ENCODE data around the gene E2F1. TPM values are rescaled to one million over a fixed set of nuclear protein-coding genes. Genes with fewer than 3 reads are reported as not detected.

Gene E2F1, protein sequence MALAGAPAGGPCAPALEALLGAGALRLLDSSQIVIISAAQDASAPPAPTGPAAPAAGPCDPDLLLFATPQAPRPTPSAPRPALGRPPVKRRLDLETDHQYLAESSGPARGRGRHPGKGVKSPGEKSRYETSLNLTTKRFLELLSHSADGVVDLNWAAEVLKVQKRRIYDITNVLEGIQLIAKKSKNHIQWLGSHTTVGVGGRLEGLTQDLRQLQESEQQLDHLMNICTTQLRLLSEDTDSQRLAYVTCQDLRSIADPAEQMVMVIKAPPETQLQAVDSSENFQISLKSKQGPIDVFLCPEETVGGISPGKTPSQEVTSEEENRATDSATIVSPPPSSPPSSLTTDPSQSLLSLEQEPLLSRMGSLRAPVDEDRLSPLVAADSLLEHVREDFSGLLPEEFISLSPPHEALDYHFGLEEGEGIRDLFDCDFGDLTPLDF
- total RNA-seq (1 to 10 TPM in 1 of 4 donors, under 1 TPM in 3; 0.33 to 1.7 (median 0.83) TPM), polyA plus RNA-seq (10 to 100 TPM in 1 of 3 donors, 1 to 10 TPM in 2; 1.8 to 13.1 (median 5.1) TPM)

DNA sequence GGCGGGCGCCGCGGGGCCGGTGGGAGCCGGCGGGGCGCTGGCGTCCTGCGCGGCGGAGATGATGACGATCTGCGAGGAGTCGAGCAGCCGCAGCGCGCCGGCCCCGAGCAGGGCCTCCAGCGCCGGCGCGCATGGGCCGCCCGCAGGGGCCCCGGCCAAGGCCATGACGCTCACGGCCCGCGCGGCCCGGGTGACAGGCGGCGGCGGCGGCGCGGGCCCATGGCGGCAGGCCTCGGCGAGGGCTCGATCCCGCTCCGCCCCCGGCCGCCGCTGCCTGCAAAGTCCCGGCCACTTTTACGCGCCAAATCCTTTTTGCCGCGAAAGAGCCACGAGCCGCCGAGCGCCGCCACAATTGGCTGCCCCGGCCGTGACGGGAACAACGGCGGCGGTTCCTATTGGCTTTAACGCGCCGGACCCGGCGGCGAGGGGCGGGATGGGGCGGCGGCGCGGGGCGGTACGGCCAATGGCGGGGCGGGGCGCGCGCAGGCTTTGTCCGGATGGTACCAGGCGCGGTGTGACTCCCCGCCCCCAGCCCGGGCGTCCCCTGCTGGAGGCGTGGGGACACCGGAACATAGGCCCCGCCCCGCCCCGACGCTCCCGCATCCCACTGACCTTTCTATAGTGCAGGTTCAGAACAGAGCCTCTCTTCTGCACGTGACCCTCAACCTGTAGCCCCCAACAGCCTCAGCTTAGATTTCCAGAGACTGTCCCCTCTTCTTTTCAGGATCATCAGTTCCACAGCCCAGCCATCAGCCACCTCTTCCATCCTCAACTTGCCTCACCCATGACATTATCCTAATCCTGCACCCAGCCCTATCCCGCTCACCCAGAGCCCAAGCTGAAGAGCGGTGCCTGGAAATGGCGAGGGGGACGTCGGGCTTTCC, at the start of gene E2F1:
E2F1 (minus strand) TSS at position 286 of the 884 bp plus-strand sequence; CDS start at position 165, 121 bp downstream.
- 1 to 2% methylated on average over 101 of the region's 101 CpGs for WGBS, 2 donors
- Histone ChIP-seq H3K36me3 (no peaks in the 10 kb centered on the region), H3K27me3 (no peaks in the 10 kb centered on the region), H3K4me3 (peak within 1 kb of the TSS in 3 of 4 donors; percentile 44 to 51 (median 50)), H3K4me1 (peaks cover 0 to 19% (median 15%) of the 10 kb centered on the region in 4 donors), H3K27ac (peak within 1 kb of the TSS; percentile 51 to 65 (median 62)), H3K9me3 (no peaks in the 10 kb centered on the region)
- TF ChIP-seq, protein P1, sequence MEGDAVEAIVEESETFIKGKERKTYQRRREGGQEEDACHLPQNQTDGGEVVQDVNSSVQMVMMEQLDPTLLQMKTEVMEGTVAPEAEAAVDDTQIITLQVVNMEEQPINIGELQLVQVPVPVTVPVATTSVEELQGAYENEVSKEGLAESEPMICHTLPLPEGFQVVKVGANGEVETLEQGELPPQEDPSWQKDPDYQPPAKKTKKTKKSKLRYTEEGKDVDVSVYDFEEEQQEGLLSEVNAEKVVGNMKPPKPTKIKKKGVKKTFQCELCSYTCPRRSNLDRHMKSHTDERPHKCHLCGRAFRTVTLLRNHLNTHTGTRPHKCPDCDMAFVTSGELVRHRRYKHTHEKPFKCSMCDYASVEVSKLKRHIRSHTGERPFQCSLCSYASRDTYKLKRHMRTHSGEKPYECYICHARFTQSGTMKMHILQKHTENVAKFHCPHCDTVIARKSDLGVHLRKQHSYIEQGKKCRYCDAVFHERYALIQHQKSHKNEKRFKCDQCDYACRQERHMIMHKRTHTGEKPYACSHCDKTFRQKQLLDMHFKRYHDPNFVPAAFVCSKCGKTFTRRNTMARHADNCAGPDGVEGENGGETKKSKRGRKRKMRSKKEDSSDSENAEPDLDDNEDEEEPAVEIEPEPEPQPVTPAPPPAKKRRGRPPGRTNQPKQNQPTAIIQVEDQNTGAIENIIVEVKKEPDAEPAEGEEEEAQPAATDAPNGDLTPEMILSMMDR (IDR thresholded peaks at IDR 0.05): peak in 2 of 4 experiments; percentile 30 to 47
- TF ChIP-seq POLR2AphosphoS5 (IDR thresholded peaks at IDR 0.05) (peak in 1 of 4 donors; percentile 55), POLR2A (IDR thresholded peaks at IDR 0.05) (no peak)
- intact Hi-C loops (cut with DNase I): loop anchor here (5.0 kb wide), 1 partner anchor 46 kb away; the partner anchor contains the start of gene ZNF341
- peak; percentile 97 for DNase-seq

DNA sequence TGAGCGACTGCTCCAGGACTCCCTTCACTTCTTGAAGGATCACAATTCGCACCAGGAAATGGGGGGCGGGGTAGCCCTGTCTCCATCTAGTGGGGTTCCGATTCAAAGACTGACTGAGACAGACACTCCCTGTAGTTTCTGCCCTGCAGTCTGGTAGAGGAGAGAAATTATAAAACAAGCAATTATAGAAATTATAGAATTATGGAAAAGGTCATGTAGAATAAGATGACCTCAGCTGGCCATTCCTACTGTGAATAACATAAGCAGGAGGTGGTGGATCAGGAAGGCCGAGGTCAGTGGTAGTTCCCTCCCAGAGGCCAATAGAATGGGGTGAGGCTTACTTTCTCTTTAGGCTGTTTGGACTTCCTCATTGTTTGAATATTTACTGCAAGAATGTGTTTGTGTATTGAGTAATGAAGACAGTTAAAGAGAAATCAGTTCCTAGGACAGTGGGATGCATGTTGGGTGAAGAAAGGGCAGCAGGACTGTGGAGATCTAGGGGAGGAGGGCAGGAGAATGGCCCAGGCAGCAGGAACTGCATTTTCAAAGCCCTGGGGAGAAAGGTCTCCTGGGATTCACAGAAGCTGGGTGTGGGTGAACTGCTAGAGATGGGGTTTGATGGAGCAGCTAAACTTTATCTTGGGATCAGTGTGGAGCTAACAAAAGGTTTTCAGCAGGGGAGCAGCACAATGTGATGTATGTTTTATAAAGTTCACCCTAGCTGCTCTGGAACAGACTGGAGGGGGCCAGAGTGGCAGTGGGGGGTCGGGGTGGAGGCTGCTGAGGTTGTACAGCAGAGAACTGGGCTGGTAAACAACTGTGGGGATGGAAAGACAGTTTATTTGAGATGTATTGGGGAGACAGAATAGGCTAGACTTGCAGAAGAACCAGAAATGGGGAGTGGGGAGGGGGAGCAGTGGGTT, 47.7 kb upstream of the E2F1 start:
- WGBS, 2 donors: 18 to 42% methylated on average over 6 of the region's 6 CpGs
- intact Hi-C loops (cut with DNase I): loop anchor here (2.0 to 10.0 kb wide), 3 partner anchors 47 to 289 kb away; partner anchors contain the start of genes E2F1 and SNTA1
- Histone ChIP-seq H3K9me3 (peaks cover 5 to 15% (median 7%) of the 10 kb centered on the region in 4 donors), H3K4me3 (no peak overlapping the region), H3K36me3 (no peaks in the 10 kb centered on the region), H3K27me3 (no peaks in the 10 kb centered on the region), H3K4me1 (peaks cover 0 to 29% (median 27%) of the 10 kb centered on the region in 4 donors), H3K27ac (peak overlapping the region; percentile 51 to 92 (median 90))
- peak; percentile 68 for DNase-seq
- TF ChIP-seq EP300 (IDR thresholded peaks at IDR 0.05): no peak
- TF ChIP-seq, protein P1 (IDR thresholded peaks at IDR 0.05): no peak
- TF ChIP-seq POLR2A (IDR thresholded peaks at IDR 0.05): no peak
- peak in 2 of 4 donors; percentile 11 to 36 for TF ChIP-seq POLR2AphosphoS5 (IDR thresholded peaks at IDR 0.05)

DNA sequence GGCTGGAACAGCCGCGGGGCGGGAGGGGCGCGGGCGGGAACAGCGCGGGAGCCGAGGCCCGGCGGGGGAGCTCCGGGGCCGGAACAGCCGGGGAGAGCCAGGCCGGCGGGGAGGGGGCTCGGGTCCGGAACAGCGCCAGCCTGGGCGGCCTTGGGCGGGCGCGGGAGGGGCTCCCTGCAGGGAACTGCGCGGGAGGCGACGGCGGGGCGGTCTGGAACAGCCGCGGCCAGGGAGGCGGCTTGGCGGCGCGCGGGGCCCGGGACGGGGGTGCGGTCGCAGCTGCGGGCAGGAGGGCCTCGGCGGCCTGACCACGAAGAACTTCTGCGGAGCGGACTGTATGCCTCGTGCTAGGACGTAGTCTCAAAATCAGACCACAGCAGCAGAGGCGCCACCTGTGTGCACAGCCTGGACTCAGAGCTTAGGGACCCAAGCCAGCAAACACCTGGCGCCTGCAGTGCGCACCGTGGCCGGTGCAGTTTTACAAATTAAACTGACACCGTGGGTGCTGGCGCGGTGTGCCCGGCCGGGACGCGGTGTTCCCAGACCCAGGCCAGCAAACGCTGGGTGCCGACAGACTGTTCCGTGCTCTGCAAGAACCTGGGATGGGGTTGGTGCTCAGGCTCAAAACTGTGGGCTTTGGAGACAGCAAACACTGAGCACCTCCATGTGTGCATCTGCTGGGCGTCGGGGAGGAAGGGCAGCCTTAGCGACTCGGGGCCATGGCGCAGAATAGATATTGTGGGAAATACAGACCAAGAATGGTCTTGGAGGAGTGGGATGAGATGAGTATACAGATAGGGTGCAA, 46.2 kb upstream of the E2F1 start:
- peak; percentile 93 for DNase-seq
- H3K4me1 ChIP-seq: peaks cover 0 to 29% (median 27%) of the 10 kb centered on the region in 4 donors
- TF ChIP-seq POLR2A (IDR thresholded peaks at IDR 0.05) (no peak), POLR2AphosphoS5 (IDR thresholded peaks at IDR 0.05) (peak in 3 of 4 donors; percentile 16 to 63 (median 49)), EP300 (IDR thresholded peaks at IDR 0.05) (peak in 1 of 4 donors; percentile 66)
- TF ChIP-seq, protein P1 (IDR thresholded peaks at IDR 0.05): peak in 1 of 4 experiments; percentile 19
- no peaks in the 10 kb centered on the region for H3K27me3 ChIP-seq
- 1 to 2% methylated on average over 68 of the region's 68 CpGs for WGBS, 2 donors
- peak overlapping the region; percentile 40 to 76 (median 64) for H3K4me3 ChIP-seq
- no peaks in the 10 kb centered on the region for H3K36me3 ChIP-seq
- peaks cover 5 to 14% (median 7%) of the 10 kb centered on the region in 4 donors for H3K9me3 ChIP-seq
- intact Hi-C loops (cut with DNase I): loop anchor here (2.0 to 10.0 kb wide), 3 partner anchors 45 to 288 kb away; partner anchors contain the start of genes E2F1 and SNTA1
- peak overlapping the region; percentile 88 to 92 (median 91) for H3K27ac ChIP-seq
